ENCODE measurements around the gene PODXL2. TPM values are rescaled to one million over a fixed set of nuclear protein-coding genes. Genes with fewer than 3 reads are reported as not detected.

PODXL2 gene
- total RNA-seq, 3 donors from 2014 or later = 5.4 to 18.5 (median 16.2) TPM

GRCh38 chr3:127673191-127674100 is 44.5 kb downstream of the PODXL2 start:
- Histone ChIP-seq H3K4me3 (peak overlapping the region; percentile 71), H3K9me3 (no peaks in the 10 kb centered on the region), H3K36me3 (ENCODE audit: low read depth) (no peaks in the 10 kb centered on the region), H3K4me1 (ENCODE audit: low read depth) (peaks cover 9% of the 10 kb centered on the region)
- intact Hi-C loops (cut with DNase I, micrococcal nuclease) = no loop called here
- peak; percentile 67 to 85 (median 78) for DNase-seq
- ATAC-seq = peak; percentile 66
- no peak for TF ChIP-seq CTCF (IDR thresholded peaks at IDR 0.05)

- no peak for TF ChIP-seq CTCF (IDR thresholded peaks at IDR 0.05)
- no peaks in the 10 kb centered on the region for H3K9me3 ChIP-seq
- ATAC-seq (no peak), DNase-seq (peak; percentile 2 to 34 (median 24))
- H3K4me1 ChIP-seq (ENCODE audit: low read depth) = peaks cover 9% of the 10 kb centered on the region
- H3K4me3 ChIP-seq = no peak overlapping the region
- H3K36me3 ChIP-seq (ENCODE audit: low read depth) = no peaks in the 10 kb centered on the region
- intact Hi-C loops (cut with DNase I, micrococcal nuclease) = no loop called here
These were observed 45.2 kb downstream of the PODXL2 start for GRCh38 chr3:127674101-127674721.

GRCh38 chr3:127674790-127675189 is 45.8 kb downstream of the PODXL2 start:
- no peaks in the 10 kb centered on the region for H3K36me3 ChIP-seq (ENCODE audit: low read depth)
- no peaks in the 10 kb centered on the region for H3K9me3 ChIP-seq
- no peak overlapping the region for H3K4me3 ChIP-seq
- intact Hi-C loops (cut with DNase I, micrococcal nuclease) = no loop called here
- peak; percentile 1 to 40 (median 25) for DNase-seq
- H3K4me1 ChIP-seq (ENCODE audit: low read depth) = peaks cover 9% of the 10 kb centered on the region
- ATAC-seq = no peak
- no peak for TF ChIP-seq CTCF (IDR thresholded peaks at IDR 0.05)

- no peak for TF ChIP-seq CTCF (IDR thresholded peaks at IDR 0.05)
- peak; percentile 12 to 45 (median 34) for DNase-seq
- no peak overlapping the region for H3K4me3 ChIP-seq
- ATAC-seq = no peak
- no peaks in the 10 kb centered on the region for H3K36me3 ChIP-seq (ENCODE audit: low read depth)
- H3K9me3 ChIP-seq = no peaks in the 10 kb centered on the region
- intact Hi-C loops (cut with DNase I, micrococcal nuclease) = no loop called here
- peaks cover 9% of the 10 kb centered on the region for H3K4me1 ChIP-seq (ENCODE audit: low read depth)
These were observed 46.8 kb downstream of the PODXL2 start for GRCh38 chr3:127675651-127676391.

- Histone ChIP-seq H3K9me3 (no peaks in the 10 kb centered on the region), H3K4me1 (ENCODE audit: low read depth) (peaks cover 9% of the 10 kb centered on the region), H3K36me3 (ENCODE audit: low read depth) (no peaks in the 10 kb centered on the region), H3K4me3 (no peak overlapping the region)
- intact Hi-C loops (cut with DNase I, micrococcal nuclease) = no loop called here
- TF ChIP-seq CTCF (IDR thresholded peaks at IDR 0.05) = no peak
- DNase-seq (peak; percentile 2 to 33 (median 18)), ATAC-seq (no peak)
These were observed 47.5 kb downstream of the PODXL2 start for GRCh38 chr3:127676456-127676855.

All from mucosa of descending colon (tissue), 3 donors.